ENCODE measurements around the gene COL12A1. TPM values are rescaled to one million over a fixed set of nuclear protein-coding genes. Genes with fewer than 3 reads are reported as not detected.

COL12A1 gene
- total and polyA plus RNA-seq, 2 donors (not counting 1 experiment from before 2014, with no cell fraction given), result 1,023 to 1,075 TPM

GRCh38 chr6:75108333-75108974 lies 97.4 kb downstream of the COL12A1 start:
- H3K4me3 ChIP-seq (replicated peaks in 1 of 4; ENCODE audit: control extremely low read depth in 1 of 4, insufficient read depth in 1 of 4, low read depth in 3 of 4, low read length in 4 of 4), result no peak overlapping the region
- H3K4me2 ChIP-seq (ENCODE audit: extremely low read depth, insufficient read depth, low read length), result no peak overlapping the region
- no peak overlapping the region for H2AFZ ChIP-seq (ENCODE audit: low read length)
- H3K4me1 ChIP-seq (ENCODE audit: control insufficient read depth, extremely low read depth, insufficient read depth, low read length), result peaks cover 15% of the 10 kb centered on the region
- peak overlapping the region; percentile 15 for H3K27ac ChIP-seq (ENCODE audit: insufficient read depth, low read length)
- no peaks in the 10 kb centered on the region for H3K9me3 ChIP-seq (ENCODE audit: control insufficient read depth, insufficient read depth, low read depth, low read length)
- H3K27me3 ChIP-seq (ENCODE audit: control insufficient read depth, insufficient read depth, low read length), result no peaks in the 10 kb centered on the region
- no peaks in the 10 kb centered on the region for H3K79me2 ChIP-seq (ENCODE audit: control insufficient read depth, insufficient read depth, low read length)
- no peaks in the 10 kb centered on the region for H4K20me1 ChIP-seq (ENCODE audit: control insufficient read depth, extremely low read depth, insufficient read depth, low read length)
- H3K9ac ChIP-seq (ENCODE audit: insufficient read depth, low read length), result no peak overlapping the region
- TF ChIP-seq EZH2 (IDR thresholded peaks at IDR 0.05; ENCODE audit: low read length, missing control alignments) (no peak), CTCF (conservative IDR thresholded peaks at IDR 0.05 in 1 of 2, IDR thresholded peaks at IDR 0.05 in 1 of 2; ENCODE audit: low read depth in 1 of 2, low read length in 2 of 2) (no peak)
- peaks cover 9% of the 10 kb centered on the region for H3K36me3 ChIP-seq (ENCODE audit: control insufficient read depth, insufficient read depth, low read length)
- peak in 1 of 2 donors; percentile 28 for DNase-seq (ENCODE audit: low read depth in 2 of 2)

- TF ChIP-seq EZH2 (IDR thresholded peaks at IDR 0.05; ENCODE audit: low read length, missing control alignments) (no peak), CTCF (conservative IDR thresholded peaks at IDR 0.05 in 1 of 2, IDR thresholded peaks at IDR 0.05 in 1 of 2; ENCODE audit: low read depth in 1 of 2, low read length in 2 of 2) (no peak)
- no peak overlapping the region for H3K4me3 ChIP-seq (replicated peaks in 1 of 4; ENCODE audit: control extremely low read depth in 1 of 4, insufficient read depth in 1 of 4, low read depth in 3 of 4, low read length in 4 of 4)
These were observed 97.9 kb downstream of the COL12A1 start for GRCh38 chr6:75107913-75108312.

GRCh38 chr6:75106426-75106825 lies 99.4 kb downstream of the COL12A1 start:
- no peak overlapping the region for H3K4me3 ChIP-seq (replicated peaks in 1 of 4; ENCODE audit: control extremely low read depth in 1 of 4, insufficient read depth in 1 of 4, low read depth in 3 of 4, low read length in 4 of 4)
- H3K36me3 ChIP-seq (ENCODE audit: control insufficient read depth, insufficient read depth, low read length), result peaks cover 9% of the 10 kb centered on the region
- H3K27me3 ChIP-seq (ENCODE audit: control insufficient read depth, insufficient read depth, low read length), result no peaks in the 10 kb centered on the region
- DNase-seq (ENCODE audit: low read depth in 2 of 2), result no peak
- no peak for TF ChIP-seq CTCF (conservative IDR thresholded peaks at IDR 0.05 in 1 of 2, IDR thresholded peaks at IDR 0.05 in 1 of 2; ENCODE audit: low read depth in 1 of 2, low read length in 2 of 2)
- TF ChIP-seq EZH2 (IDR thresholded peaks at IDR 0.05; ENCODE audit: low read length, missing control alignments), result no peak
- peaks cover 25% of the 10 kb centered on the region for H3K4me1 ChIP-seq (ENCODE audit: control insufficient read depth, extremely low read depth, insufficient read depth, low read length)
- no peak overlapping the region for H3K27ac ChIP-seq (ENCODE audit: insufficient read depth, low read length)
- no peak overlapping the region for H2AFZ ChIP-seq (ENCODE audit: low read length)
- H3K9me3 ChIP-seq (ENCODE audit: control insufficient read depth, insufficient read depth, low read depth, low read length), result no peaks in the 10 kb centered on the region
- H4K20me1 ChIP-seq (ENCODE audit: control insufficient read depth, extremely low read depth, insufficient read depth, low read length), result no peaks in the 10 kb centered on the region
- no peak overlapping the region for H3K4me2 ChIP-seq (ENCODE audit: extremely low read depth, insufficient read depth, low read length)
- H3K79me2 ChIP-seq (ENCODE audit: control insufficient read depth, insufficient read depth, low read length), result no peaks in the 10 kb centered on the region
- H3K9ac ChIP-seq (ENCODE audit: insufficient read depth, low read length), result no peak overlapping the region

More at GRCh38 chr6:75107913-75108312, 97.9 kb downstream of the COL12A1 start:
- H2AFZ ChIP-seq (ENCODE audit: low read length), result no peak overlapping the region
- peaks cover 19% of the 10 kb centered on the region for H3K4me1 ChIP-seq (ENCODE audit: control insufficient read depth, extremely low read depth, insufficient read depth, low read length)
- H3K27ac ChIP-seq (ENCODE audit: insufficient read depth, low read length), result no peak overlapping the region
- H3K9ac ChIP-seq (ENCODE audit: insufficient read depth, low read length), result no peak overlapping the region
- no peaks in the 10 kb centered on the region for H3K27me3 ChIP-seq (ENCODE audit: control insufficient read depth, insufficient read depth, low read length)
- peaks cover 9% of the 10 kb centered on the region for H3K36me3 ChIP-seq (ENCODE audit: control insufficient read depth, insufficient read depth, low read length)
- no peak overlapping the region for H3K4me2 ChIP-seq (ENCODE audit: extremely low read depth, insufficient read depth, low read length)
- no peaks in the 10 kb centered on the region for H3K79me2 ChIP-seq (ENCODE audit: control insufficient read depth, insufficient read depth, low read length)
- no peaks in the 10 kb centered on the region for H3K9me3 ChIP-seq (ENCODE audit: control insufficient read depth, insufficient read depth, low read depth, low read length)
- DNase-seq (ENCODE audit: low read depth in 2 of 2), result no peak
- H4K20me1 ChIP-seq (ENCODE audit: control insufficient read depth, extremely low read depth, insufficient read depth, low read length), result no peaks in the 10 kb centered on the region
